Effector CD8-positive, alpha-beta T cell (primary cell): ENCODE measurements around the gene THNSL1.
"Not testable (repeated sequence)": the region's sequence is repeated elsewhere in the genome, so short reads cannot be mapped to it uniquely, and the experiment has no call there.

ENCODE experiments used
- DNase-seq: peaks from one replicate; lab custom pipeline; 2025; lab: John Stamatoyannopoulos, UW
- total RNA-seq, 4 experiments: gene quantifications; one replicate each; lab custom pipeline; 2026; lab: John Stamatoyannopoulos, UW

THNSL1 gene
- total RNA-seq, result 5.0 to 8.9 (median 6.4) reads per million in 4 experiments

- peak; percentile 93 for DNase-seq
Observed at GRCh38 chr10:25016376-25017153, at the start of gene THNSL1. TSS of gene THNSL1 (plus strand) at chr10:25016612. CDS start at chr10:25023224, 6,612 bp downstream.

GRCh38 chr10:24966962-24967481 is 49.4 kb upstream of the THNSL1 start:
- DNase-seq, result no peak

- DNase-seq, result no peak
Observed at GRCh38 chr10:24968349-24968748, 48.1 kb upstream of the THNSL1 start.

- DNase-seq, result not testable (repeated sequence)
Observed at GRCh38 chr10:24968951-24969350, 47.5 kb upstream of the THNSL1 start.

- no peak for DNase-seq
Observed at GRCh38 chr10:24969841-24970281, 46.6 kb upstream of the THNSL1 start.

GRCh38 chr10:24971374-24971773 is 45.0 kb upstream of the THNSL1 start:
- DNase-seq, result no peak

GRCh38 chr10:24973163-24973562 is 43.2 kb upstream of the THNSL1 start:
- DNase-seq, result no peak

- no peak for DNase-seq
Observed at GRCh38 chr10:24974976-24975375, 41.4 kb upstream of the THNSL1 start.

GRCh38 chr10:24979685-24980084 is 36.7 kb upstream of the THNSL1 start:
- DNase-seq, result no peak

- no peak for DNase-seq
Observed at GRCh38 chr10:24981161-24981710, 35.2 kb upstream of the THNSL1 start.

GRCh38 chr10:24982319-24983112 is 33.9 kb upstream of the THNSL1 start:
- DNase-seq, result no peak

- DNase-seq, result no peak
Observed at GRCh38 chr10:24983130-24983529, 33.3 kb upstream of the THNSL1 start.

GRCh38 chr10:24983946-24984345 is 32.5 kb upstream of the THNSL1 start:
- DNase-seq, result no peak

GRCh38 chr10:24984906-24985305 is 31.5 kb upstream of the THNSL1 start:
- DNase-seq, result no peak

- DNase-seq, result no peak
Observed at GRCh38 chr10:24988831-24989640, 27.4 kb upstream of the THNSL1 start.

- DNase-seq, result no peak
Observed at GRCh38 chr10:24989867-24990266, 26.5 kb upstream of the THNSL1 start.

- DNase-seq, result no peak
Observed at GRCh38 chr10:24991298-24991697, 25.1 kb upstream of the THNSL1 start.

- no peak for DNase-seq
Observed at GRCh38 chr10:24992512-24993133, 23.8 kb upstream of the THNSL1 start.

GRCh38 chr10:24993237-24993958 is 23.0 kb upstream of the THNSL1 start:
- no peak for DNase-seq

- DNase-seq, result no peak
Observed at GRCh38 chr10:24995072-24995471, 21.3 kb upstream of the THNSL1 start.
